Astrocyte (in vitro differentiated cells and primary cell): ENCODE results near the gene ZNF14. TPM values are rescaled to one million over a fixed set of nuclear protein-coding genes. Genes with fewer than 3 reads are reported as not detected.

ENCODE experiments used
- DNase-seq: peaks from one replicate; pipeline ENCODE4 v3.0.0-alpha.2; 2010; ENCODE audit warnings: low read depth
- FAIRE-seq: peaks from 2 replicates; lab custom pipeline; 2011; peaks lifted over from hg19 to GRCh38; lab: Jason Lieb, UNC
- H2AFZ ChIP-seq: 2 replicates; pipeline ENCODE4 v1.6.0; 2012; ENCODE audit warnings: low read depth, low read length, inconsistent platforms
- H3K27ac ChIP-seq: 2 replicates; pipeline ENCODE4 v1.5.1; 2011; ENCODE audit warnings: low read depth, low read length, inconsistent platforms
- H3K27me3 ChIP-seq: 2 replicates; pipeline ENCODE4 v1.6.0; 2011; ENCODE audit warnings: low read length, inconsistent platforms; ENCODE audit not compliant: insufficient read depth
- H3K36me3 ChIP-seq: 2 replicates; pipeline ENCODE4 v1.5.1; 2011; ENCODE audit warnings: low read length, inconsistent platforms; ENCODE audit not compliant: insufficient read depth
- H3K4me1 ChIP-seq: 2 replicates; pipeline ENCODE4 v1.5.1; 2011; ENCODE audit warnings: low read length, inconsistent platforms; ENCODE audit not compliant: insufficient read depth
- H3K4me2 ChIP-seq: 2 replicates; pipeline ENCODE4 v1.6.0; 2012; ENCODE audit warnings: low read length, inconsistent platforms
- H3K4me3 ChIP-seq: 2 replicates; pipeline ENCODE4 v1.5.1; 2011; ENCODE audit warnings: low read depth, mild to moderate bottlenecking, low read length, inconsistent platforms; ENCODE audit not compliant: insufficient read depth
- H3K79me2 ChIP-seq: 2 replicates; pipeline ENCODE4 v1.6.0; 2012; ENCODE audit warnings: mild to moderate bottlenecking, low read length, inconsistent platforms; ENCODE audit not compliant: insufficient read depth
- H3K9ac ChIP-seq: 2 replicates; pipeline ENCODE4 v1.6.0; 2012; ENCODE audit warnings: mild to moderate bottlenecking, low read length, inconsistent platforms
- H3K9me3 ChIP-seq: 2 replicates; pipeline ENCODE4 v1.5.1; 2012; ENCODE audit warnings: low read depth, mild to moderate bottlenecking, low read length, inconsistent platforms; ENCODE audit not compliant: insufficient read depth
- H4K20me1 ChIP-seq: 2 replicates; pipeline ENCODE4 v1.6.0; 2012; ENCODE audit warnings: low read length, inconsistent platforms; ENCODE audit not compliant: insufficient read depth
- H3K27ac Mint-ChIP-seq: one replicate; pipeline ENCODE4 v1.8.0; 2021; ENCODE audit warnings: mild to moderate bottlenecking, mixed read lengths; ENCODE audit not compliant: unreplicated experiment
- H3K27me3 Mint-ChIP-seq: one replicate; pipeline ENCODE4 v1.8.0; 2021; ENCODE audit warnings: low read depth, mixed read lengths; ENCODE audit not compliant: unreplicated experiment
- H3K36me3 Mint-ChIP-seq: one replicate; pipeline ENCODE4 v1.8.0; 2021; ENCODE audit warnings: low read depth, mixed read lengths; ENCODE audit not compliant: unreplicated experiment
- H3K4me1 Mint-ChIP-seq: one replicate; pipeline ENCODE4 v1.8.0; 2021; ENCODE audit warnings: low read depth, mixed read lengths; ENCODE audit not compliant: unreplicated experiment
- H3K4me3 Mint-ChIP-seq: one replicate; pipeline ENCODE4 v1.8.0; 2021; ENCODE audit warnings: mild to moderate bottlenecking, moderate library complexity, mixed read lengths; ENCODE audit not compliant: unreplicated experiment
- H3K9me3 Mint-ChIP-seq: one replicate; pipeline ENCODE4 v1.8.0; 2021; ENCODE audit warnings: mild to moderate bottlenecking, mixed read lengths; ENCODE audit not compliant: unreplicated experiment
- CTCF ChIP-seq: IDR thresholded peaks from 2 replicates; pipeline ENCODE4 v1.5.1; 2011; ENCODE audit warnings: low read depth, mild to moderate bottlenecking, inconsistent platforms, low read length, moderate library complexity; ENCODE audit not compliant: insufficient read depth
- EZH2 ChIP-seq: IDR thresholded peaks from 2 replicates; pipeline ENCODE4 v1.6.1; 2012; ENCODE audit warnings: mild to moderate bottlenecking, low read length, inconsistent platforms; ENCODE audit not compliant: insufficient read depth
- total RNA-seq: library from RNA; stranded (reverse); gene quantifications from 2 replicates; pipeline ENCODE4 v1.2.1, GENCODE V29; 2021

The ZNF14 gene
- total RNA-seq, 1 donor from 2014 or later, result 4.4 TPM

DNA sequence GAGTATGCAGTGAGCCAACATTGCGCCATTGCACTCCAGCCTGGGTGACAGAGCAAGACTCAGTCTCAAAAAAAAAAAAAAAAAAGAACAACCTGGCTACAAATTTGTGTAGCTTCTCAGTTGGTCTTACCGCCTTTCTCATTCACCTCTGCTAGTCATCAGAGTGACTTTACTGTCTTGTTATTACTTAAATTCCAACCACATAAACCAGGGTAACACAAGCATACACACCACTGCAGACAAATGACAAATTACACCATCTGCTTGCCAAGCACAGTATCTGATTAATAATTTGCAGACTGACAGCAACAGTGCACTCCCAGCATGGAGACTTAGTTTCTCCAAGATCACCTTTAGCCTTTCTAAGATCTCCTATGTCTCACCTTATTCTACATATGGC, 11.0 kb downstream of the ZNF14 start:
- Histone ChIP-seq H4K20me1 (peaks cover under 1% of the 10 kb centered on the region), H3K79me2 (peaks cover 39% of the 10 kb centered on the region), H3K36me3 (no peaks in the 10 kb centered on the region), H3K27me3 (no peaks in the 10 kb centered on the region), H3K4me3 (no peak overlapping the region), H3K4me2 (no peak overlapping the region), H3K9me3 (peaks cover 9% of the 10 kb centered on the region), H2AFZ (no peak overlapping the region), H3K9ac (no peak overlapping the region), H3K27ac (no peak overlapping the region), H3K4me1 (no peaks in the 10 kb centered on the region)
- no peak overlapping the region for H3K27ac Mint-ChIP-seq
- H3K27me3 Mint-ChIP-seq, result no peaks in the 10 kb centered on the region
- no peak for FAIRE-seq
- peaks cover 50% of the 10 kb centered on the region for H3K9me3 Mint-ChIP-seq
- no peak overlapping the region for H3K4me3 Mint-ChIP-seq
- TF ChIP-seq EZH2, result no peak
- TF ChIP-seq CTCF, result no peak
- peaks cover 38% of the 10 kb centered on the region for H3K36me3 Mint-ChIP-seq
- no peak for DNase-seq
- H3K4me1 Mint-ChIP-seq, result no peaks in the 10 kb centered on the region

GRCh38 chr19:19719798-19720197, 13.1 kb downstream of the ZNF14 start:
- no peak for DNase-seq
- H3K9me3 Mint-ChIP-seq, result peaks cover 65% of the 10 kb centered on the region
- TF ChIP-seq EZH2 (no peak), CTCF (no peak)

DNA sequence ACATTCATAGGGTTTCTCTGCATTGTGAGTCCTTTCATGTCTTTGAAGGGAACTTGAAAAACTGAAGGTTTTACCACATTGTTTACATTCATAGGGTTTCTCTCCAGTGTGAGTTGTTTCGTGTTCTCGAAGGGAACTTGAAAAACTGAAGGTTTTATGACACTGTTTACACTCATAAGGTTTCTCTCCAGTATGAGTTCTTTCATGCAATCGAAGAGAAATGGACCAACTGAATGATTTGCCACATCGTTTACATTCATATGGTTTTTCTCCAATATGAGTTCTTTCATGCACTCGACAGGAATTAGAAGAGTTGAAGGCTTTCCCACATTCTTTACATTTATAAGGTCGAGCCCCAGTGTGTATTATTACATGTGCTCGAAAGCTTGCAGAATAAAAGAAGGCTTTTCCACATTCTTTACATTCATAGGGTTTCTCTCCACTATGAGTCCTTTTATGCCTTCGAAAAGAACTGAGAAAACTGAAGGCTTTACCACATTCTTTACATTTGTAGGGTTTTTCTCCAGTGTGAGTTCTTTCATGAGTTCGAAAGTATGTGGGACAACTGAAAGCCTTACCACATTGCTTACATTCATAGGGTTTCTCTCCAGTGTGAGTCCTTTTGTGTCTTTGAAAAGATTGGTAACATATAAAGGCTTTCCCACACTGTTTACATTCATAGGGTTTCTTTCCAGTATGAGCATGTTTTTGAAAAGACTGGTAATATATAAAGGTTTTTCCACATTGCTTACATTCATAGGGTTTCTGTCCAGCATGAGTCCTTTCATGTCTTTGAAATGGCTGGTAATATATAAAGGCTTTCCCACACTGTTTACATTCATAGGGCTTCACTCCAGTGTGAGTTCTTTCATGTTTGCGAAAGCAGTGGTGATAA, 20.7 kb downstream of the ZNF14 start:
- Histone ChIP-seq H3K36me3 (peaks cover 21% of the 10 kb centered on the region), H3K4me3 (no peak overlapping the region), H3K27me3 (no peaks in the 10 kb centered on the region), H3K9me3 (peaks cover 81% of the 10 kb centered on the region), H2AFZ (no peak overlapping the region), H3K27ac (no peak overlapping the region), H4K20me1 (peaks cover 3% of the 10 kb centered on the region), H3K9ac (no peak overlapping the region), H3K4me1 (no peaks in the 10 kb centered on the region), H3K79me2 (peaks cover 8% of the 10 kb centered on the region), H3K4me2 (no peak overlapping the region)
- Mint-ChIP-seq H3K9me3 (peaks cover 81% of the 10 kb centered on the region), H3K36me3 (peaks cover 84% of the 10 kb centered on the region), H3K27ac (no peak overlapping the region), H3K4me3 (no peak overlapping the region), H3K4me1 (no peaks in the 10 kb centered on the region), H3K27me3 (no peaks in the 10 kb centered on the region)
- DNase-seq (no peak), FAIRE-seq (no peak)
- TF ChIP-seq CTCF (no peak), EZH2 (no peak)

More at GRCh38 chr19:19719798-19720197, 13.1 kb downstream of the ZNF14 start:
- Histone ChIP-seq H3K27ac (no peak overlapping the region), H3K4me1 (no peaks in the 10 kb centered on the region), H3K27me3 (no peaks in the 10 kb centered on the region), H3K9me3 (peaks cover 20% of the 10 kb centered on the region), H4K20me1 (peaks cover 3% of the 10 kb centered on the region), H3K36me3 (no peaks in the 10 kb centered on the region), H3K9ac (no peak overlapping the region), H3K4me2 (no peak overlapping the region), H3K4me3 (no peak overlapping the region), H3K79me2 (peaks cover 41% of the 10 kb centered on the region), H2AFZ (no peak overlapping the region)
- Mint-ChIP-seq H3K4me3 (no peak overlapping the region), H3K4me1 (no peaks in the 10 kb centered on the region), H3K27me3 (no peaks in the 10 kb centered on the region), H3K27ac (no peak overlapping the region), H3K36me3 (peaks cover 55% of the 10 kb centered on the region)
- FAIRE-seq, result no peak
